Measurements from ENCODE around the gene ZNF14.
A peak's percentile ranks its signal among the peaks of the same experiment; 100 is the strongest.
"Not testable (repeated sequence)": the region's sequence is repeated elsewhere in the genome, so short reads cannot be mapped to it uniquely, and the experiment has no call there.

Gene ZNF14

DNA sequence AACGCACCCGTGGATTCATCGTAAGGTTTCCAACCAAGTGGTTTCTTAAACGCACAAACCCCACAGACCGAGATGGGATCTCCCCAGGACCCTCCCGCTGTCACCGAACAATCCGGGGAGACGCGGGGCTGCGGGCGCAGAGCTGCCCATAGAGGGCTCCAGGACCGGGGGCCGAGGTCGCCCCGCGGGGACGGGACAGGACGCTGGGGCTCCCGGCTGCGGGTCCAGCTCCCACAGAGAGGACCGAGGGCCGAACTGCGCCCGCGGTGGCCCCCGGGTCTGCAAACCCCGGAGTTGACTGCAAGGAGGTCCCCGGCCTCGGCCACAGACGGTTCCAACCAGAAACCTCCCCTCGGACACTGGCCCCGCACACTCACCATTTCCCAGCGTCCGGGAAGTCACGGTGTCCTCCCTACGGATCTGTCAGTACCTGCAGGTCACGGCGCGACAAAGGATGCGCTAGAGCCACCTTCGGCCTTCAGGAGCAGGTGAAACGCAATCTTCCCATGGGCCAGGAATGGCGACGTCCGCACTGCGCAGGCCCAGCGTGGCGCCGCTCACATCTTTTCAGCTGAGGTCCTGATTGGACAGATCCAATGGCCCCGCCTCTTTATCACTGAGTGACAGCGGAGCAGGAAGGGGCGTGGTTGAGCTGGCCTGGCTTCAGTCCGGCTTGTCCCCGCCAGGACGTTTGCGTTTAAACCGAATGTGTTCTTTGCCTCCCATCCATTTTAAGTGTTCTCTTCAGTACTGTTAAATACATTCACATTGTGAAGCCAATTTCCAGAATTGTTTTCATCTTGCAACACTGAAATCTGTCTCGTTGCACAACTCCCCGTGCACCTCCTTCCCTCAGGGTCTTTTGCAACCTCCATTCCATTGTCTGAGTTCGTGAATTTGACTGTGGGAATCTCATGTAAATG lies at the start of gene ZNF14:
ZNF14 (minus strand) TSS at position 534 of the 923 bp plus-strand sequence; CDS start at position 380, 154 bp downstream.
- peak; percentile 95 for DNase-seq

GRCh38 chr19:19781791-19782190 lies 48.9 kb upstream of the ZNF14 start:
- DNase-seq = not testable (repeated sequence)

GRCh38 chr19:19778666-19779065 lies 45.8 kb upstream of the ZNF14 start:
- no peak for DNase-seq

DNA sequence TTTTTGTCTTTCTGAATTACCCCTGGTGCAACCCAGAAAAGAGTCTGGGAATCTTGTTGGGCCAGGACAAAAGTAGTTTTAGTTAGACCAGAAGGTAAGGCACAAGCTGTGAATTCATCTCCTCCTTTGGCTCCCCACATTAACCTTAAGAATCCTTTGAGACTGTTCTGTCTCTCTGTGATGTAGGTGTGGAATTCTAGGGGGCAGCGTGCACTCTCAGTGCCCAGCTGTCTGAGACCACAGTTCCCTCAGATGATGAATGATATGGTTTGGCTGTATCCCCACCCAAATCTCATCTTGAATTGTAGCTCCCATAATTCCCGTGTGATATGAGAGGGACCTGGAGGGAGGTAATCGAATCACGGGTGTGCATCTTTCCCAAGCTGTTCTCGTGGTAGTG lies 44.8 kb upstream of the ZNF14 start:
- no peak for DNase-seq

- peak; percentile 93 for DNase-seq
These were observed 43.5 kb upstream of the ZNF14 start for GRCh38 chr19:19776206-19777008.

DNA sequence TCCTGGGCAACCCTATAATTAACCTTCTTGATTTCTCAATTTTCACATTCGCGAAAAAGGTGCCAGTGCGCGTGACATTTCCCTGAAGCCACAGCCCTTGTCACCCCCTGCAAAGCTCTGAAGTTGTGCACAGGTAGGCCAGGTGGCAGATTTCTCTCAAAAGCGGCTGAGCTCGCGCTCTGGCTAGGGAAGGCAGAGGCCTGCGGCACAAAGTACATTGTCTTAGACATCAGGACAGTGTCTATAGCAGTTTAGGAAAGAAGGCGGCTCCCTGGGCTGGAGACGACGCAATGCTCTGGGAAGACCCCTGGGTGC lies 42.9 kb upstream of the ZNF14 start:
- DNase-seq = no peak

GRCh38 chr19:19774354-19775033 lies 41.6 kb upstream of the ZNF14 start:
- no peak for DNase-seq

- DNase-seq = not testable (repeated sequence)
These were observed 39.1 kb upstream of the ZNF14 start for GRCh38 chr19:19771963-19772362.

DNA sequence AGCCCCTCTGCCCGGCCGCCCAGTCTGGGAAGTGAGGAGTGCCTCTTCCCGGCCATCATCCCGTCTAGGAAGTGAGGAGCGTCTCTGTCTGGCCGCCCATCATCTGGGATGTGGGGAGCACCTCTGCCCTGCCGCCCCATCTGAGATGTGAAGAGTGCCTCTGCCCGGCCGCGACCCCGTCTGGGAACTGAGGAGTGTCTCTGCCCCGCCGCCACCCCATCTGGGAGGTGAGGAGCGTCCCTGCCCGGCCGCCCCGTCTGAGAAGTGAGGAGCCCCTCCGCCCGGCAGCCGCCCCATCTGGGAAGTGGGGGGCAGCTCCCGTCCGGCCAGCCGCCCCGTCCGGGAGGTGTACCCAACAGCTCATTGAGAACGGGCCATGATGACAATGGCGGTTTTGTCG lies 37.1 kb upstream of the ZNF14 start:
- DNase-seq = not testable (repeated sequence)

GRCh38 chr19:19758164-19758563 lies 25.3 kb upstream of the ZNF14 start:
- DNase-seq = no peak

GRCh38 chr19:19752760-19753403 lies 20.0 kb upstream of the ZNF14 start:
- DNase-seq = no peak

- no peak for DNase-seq
These were observed 18.9 kb upstream of the ZNF14 start for GRCh38 chr19:19751846-19752245.

- no peak for DNase-seq
These were observed 18.2 kb upstream of the ZNF14 start for GRCh38 chr19:19750842-19751790.

DNA sequence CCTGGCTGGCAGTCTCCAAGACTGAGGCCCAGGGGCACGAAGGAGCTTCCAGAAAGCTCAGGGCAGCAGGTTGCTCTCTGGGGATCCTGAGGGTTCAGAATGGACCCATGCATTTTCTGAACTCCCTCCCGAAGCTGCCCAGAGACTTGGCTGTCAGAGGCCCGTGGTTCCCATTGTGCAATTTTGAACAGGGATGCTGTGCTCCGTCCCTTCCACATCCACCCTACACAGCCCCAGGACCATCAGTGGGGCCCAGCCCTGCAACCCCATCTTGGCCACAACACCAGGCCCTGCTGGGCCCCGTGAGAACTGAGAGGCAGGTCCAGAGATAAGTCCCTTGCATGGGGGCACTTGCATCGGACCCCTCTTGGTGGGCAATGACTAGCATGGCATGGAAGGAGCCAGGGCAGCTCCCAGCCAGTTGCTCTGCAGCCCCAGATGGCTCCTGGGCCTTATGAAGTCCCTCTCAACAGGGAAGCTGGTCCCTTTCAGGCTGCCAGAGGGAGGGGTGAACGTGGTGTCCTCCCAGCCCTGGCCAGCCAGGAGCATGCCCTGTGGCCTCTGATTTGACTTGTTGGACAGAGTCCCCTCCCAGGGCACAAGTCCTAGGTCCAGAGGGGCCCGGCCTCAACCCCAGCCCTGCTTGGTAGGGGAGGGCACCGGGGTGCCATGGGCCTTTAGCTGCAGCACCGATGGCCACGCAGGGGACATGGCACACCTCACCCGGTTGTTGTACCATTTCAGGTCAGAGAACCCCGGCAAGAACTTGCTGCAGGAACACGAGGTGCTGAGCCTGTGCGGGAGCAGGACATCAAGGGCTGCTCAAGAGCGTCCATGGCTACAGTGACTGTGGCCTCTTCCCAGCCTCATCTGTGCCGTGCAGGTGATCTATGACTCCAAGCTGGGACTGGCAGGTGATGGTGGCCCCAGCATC lies 17.3 kb upstream of the ZNF14 start:
- no peak for DNase-seq

GRCh38 chr19:19749117-19749907 lies 16.4 kb upstream of the ZNF14 start:
- DNase-seq = no peak

DNA sequence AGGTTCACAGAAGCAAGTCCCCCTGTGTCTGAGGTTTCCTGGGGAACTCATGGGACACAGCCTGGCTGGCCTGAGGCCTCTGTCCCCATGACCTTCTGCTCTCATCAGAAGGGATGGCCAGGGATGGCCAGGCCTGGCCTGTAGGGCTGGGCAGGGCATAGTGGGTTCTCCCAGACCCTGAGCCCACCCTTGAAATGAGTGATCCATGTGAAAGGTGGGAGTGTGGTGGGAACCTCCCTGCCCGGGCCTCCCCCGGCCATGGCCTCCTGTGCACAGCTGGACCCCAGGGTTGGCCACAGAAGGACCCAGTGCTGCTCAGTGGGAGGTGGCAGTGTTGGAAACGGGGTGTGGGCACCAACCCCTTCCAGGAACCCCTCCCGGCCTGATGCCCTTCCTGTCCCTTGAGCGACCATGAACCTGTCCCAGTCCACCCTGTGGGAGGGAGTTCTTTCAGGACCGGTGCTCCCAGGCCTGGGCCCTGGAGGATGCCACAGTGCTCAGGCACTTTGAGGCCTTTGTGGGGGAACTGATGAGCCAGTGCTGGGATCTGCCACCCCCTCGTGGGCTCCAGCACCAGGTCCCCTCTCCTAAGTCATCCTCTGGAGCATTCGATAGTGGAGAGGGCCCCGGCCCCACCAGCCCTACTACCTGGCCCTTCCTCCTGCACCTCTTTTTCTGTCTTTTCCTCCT lies 15.5 kb upstream of the ZNF14 start:
- no peak for DNase-seq

DNA sequence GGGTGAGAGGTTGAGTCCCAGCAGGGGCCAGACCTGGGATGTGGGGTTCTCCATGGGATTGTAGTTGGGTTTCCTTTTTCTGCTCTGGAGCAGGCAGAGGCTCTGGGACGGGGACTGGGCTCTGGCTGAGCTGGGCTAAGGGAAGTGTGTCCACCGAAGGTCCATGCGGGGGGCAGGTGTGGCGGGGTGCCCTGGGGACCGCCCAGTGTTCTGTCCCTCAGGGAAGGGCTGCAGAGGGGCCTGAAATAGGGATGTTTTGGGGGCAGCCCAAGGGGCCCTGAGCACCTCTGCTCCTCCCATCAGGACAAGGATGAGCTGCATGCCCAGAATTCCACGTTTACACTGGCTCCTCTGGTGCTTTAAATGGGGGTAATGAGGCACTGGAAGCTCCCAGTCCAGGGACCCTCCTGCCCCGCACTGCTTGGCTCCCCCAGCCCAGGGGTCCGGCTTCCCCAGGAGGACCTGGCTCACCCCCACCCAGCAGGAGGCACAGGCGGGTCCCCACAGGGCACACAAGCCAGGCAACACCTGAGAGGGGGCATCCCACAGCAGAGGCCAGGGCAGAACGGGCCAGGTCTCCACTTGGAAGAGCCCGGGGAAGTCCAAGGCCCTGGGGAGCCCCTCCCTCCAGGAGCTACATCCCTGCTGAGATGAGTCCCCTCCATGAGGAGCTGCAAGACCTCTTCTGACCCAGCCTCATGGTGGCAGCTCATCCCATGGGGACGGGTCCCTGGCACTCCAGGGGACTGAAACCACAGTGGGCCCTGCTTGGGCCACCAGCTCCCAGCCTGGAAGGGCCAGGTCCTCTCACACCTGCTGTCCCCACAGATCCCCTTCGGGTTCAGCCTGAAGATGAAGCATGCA lies 14.7 kb upstream of the ZNF14 start:
- DNase-seq = no peak

All from CD4-positive, alpha-beta T cell treated with Interleukin-21 for 1 hour (primary cell).